ENCODE data around the gene PCDHGA8. TPM values are rescaled to one million over a fixed set of nuclear protein-coding genes. Genes with fewer than 3 reads are reported as not detected.

Gene PCDHGA8
- total RNA-seq, 2 experiments from 2014 or later, result not detected

DNA sequence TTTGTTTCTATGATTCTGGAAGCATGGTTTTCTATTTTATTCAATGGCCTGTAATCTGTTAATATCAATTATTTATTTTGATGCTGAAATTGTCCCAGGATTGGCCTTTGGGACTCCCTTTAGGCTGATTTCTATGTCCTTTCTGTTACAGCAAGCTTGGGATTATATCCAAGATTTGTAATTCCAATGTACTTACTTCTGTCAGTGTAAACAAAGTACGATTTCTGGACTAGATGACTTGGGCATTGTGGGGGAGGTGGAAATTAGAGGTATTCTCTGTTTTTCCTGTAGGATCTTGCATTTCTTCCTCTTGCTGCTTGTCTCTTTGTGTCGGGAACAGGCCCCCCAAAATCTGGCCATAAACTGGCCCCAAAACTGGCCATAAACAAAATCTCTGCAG lies 41.6 kb downstream of the PCDHGA8 start:
- Histone ChIP-seq H3K9me3 (ENCODE audit: control insufficient read depth in 1 of 2, insufficient read depth in 1 of 2, low read length in 2 of 2) (peaks cover 23 to 34% of the 10 kb centered on the region in 2 experiments), H3K36me3 (ENCODE audit: insufficient read depth, low read length) (no peaks in the 10 kb centered on the region), H3K27ac (ENCODE audit: low read depth in 1 of 2, low read length in 2 of 2) (no peak overlapping the region), H3K27me3 (ENCODE audit: control insufficient read depth in 1 of 2, insufficient read depth in 2 of 2, low read length in 2 of 2) (peaks cover 34 to 42% of the 10 kb centered on the region in 2 experiments), H3K4me3 (ENCODE audit: low read length) (no peak overlapping the region), H3K4me1 (ENCODE audit: insufficient read depth, low read length) (peaks cover 6% of the 10 kb centered on the region)
- peaks cover 21% of the 10 kb centered on the region for H3K36me3 Mint-ChIP-seq (ENCODE audit: low read depth)
- ChIA-PET POLR2A (no interaction called here), CTCF (no interaction called here)
- peaks cover 78% of the 10 kb centered on the region for H3K27me3 Mint-ChIP-seq
- H3K4me1 Mint-ChIP-seq (ENCODE audit: low read depth), result peaks cover 8% of the 10 kb centered on the region
- no peak overlapping the region for H3K4me3 Mint-ChIP-seq
- DNase-seq (no peak), ATAC-seq (ENCODE audit: poor library complexity) (no peak)
- H3K27ac Mint-ChIP-seq, result no peak overlapping the region
- intact Hi-C loops (cut with DNase I, micrococcal nuclease), result no loop called here
- peaks cover 19% of the 10 kb centered on the region for H3K9me3 Mint-ChIP-seq
- TF ChIP-seq, protein P1, sequence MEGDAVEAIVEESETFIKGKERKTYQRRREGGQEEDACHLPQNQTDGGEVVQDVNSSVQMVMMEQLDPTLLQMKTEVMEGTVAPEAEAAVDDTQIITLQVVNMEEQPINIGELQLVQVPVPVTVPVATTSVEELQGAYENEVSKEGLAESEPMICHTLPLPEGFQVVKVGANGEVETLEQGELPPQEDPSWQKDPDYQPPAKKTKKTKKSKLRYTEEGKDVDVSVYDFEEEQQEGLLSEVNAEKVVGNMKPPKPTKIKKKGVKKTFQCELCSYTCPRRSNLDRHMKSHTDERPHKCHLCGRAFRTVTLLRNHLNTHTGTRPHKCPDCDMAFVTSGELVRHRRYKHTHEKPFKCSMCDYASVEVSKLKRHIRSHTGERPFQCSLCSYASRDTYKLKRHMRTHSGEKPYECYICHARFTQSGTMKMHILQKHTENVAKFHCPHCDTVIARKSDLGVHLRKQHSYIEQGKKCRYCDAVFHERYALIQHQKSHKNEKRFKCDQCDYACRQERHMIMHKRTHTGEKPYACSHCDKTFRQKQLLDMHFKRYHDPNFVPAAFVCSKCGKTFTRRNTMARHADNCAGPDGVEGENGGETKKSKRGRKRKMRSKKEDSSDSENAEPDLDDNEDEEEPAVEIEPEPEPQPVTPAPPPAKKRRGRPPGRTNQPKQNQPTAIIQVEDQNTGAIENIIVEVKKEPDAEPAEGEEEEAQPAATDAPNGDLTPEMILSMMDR (IDR thresholded peaks at IDR 0.05), result no peak

DNA sequence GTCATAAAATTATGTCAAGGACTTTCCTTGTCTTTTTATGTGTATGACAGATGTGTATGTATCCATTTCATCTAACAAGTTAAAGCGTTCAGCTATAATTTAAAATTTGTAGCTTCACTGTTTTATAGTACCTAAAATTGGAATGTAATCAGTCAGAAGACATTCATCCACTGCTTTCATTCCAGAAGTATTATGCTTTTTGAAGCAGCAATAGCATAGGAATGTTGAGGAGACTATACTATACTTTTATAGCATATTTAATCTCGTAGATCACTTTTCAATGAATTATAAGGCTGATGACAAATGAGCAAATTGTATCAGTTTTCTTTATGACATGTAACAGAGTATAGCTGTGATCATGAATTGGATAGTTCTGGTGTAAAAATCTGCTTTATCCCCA lies 44.8 kb downstream of the PCDHGA8 start:
- H3K4me3 ChIP-seq (ENCODE audit: low read length), result no peak overlapping the region
- no peak for ATAC-seq (ENCODE audit: poor library complexity)
- Mint-ChIP-seq H3K27ac (no peak overlapping the region), H3K4me3 (no peak overlapping the region), H3K9me3 (peaks cover 7% of the 10 kb centered on the region), H3K27me3 (peaks cover 76% of the 10 kb centered on the region), H3K36me3 (ENCODE audit: low read depth) (peaks cover under 1% of the 10 kb centered on the region), H3K4me1 (ENCODE audit: low read depth) (no peaks in the 10 kb centered on the region)
- H3K9me3 ChIP-seq (ENCODE audit: control insufficient read depth in 1 of 2, insufficient read depth in 1 of 2, low read length in 2 of 2), result peaks cover 2 to 20% of the 10 kb centered on the region in 2 experiments
- no peaks in the 10 kb centered on the region for H3K36me3 ChIP-seq (ENCODE audit: insufficient read depth, low read length)
- DNase-seq, result no peak
- H3K27ac ChIP-seq (ENCODE audit: low read depth in 1 of 2, low read length in 2 of 2), result no peak overlapping the region
- TF ChIP-seq, protein P1 (IDR thresholded peaks at IDR 0.05), result no peak
- no peaks in the 10 kb centered on the region for H3K4me1 ChIP-seq (ENCODE audit: insufficient read depth, low read length)
- intact Hi-C loops (cut with DNase I, micrococcal nuclease), result no loop called here
- ChIA-PET CTCF (interaction anchor here (1.4 kb wide), 1 partner anchor 40 kb away, joined by 3 read pairs; no protein-coding TSS in a partner anchor), POLR2A (no interaction called here)
- peaks cover 12 to 13% of the 10 kb centered on the region in 2 experiments for H3K27me3 ChIP-seq (ENCODE audit: control insufficient read depth in 1 of 2, insufficient read depth in 2 of 2, low read length in 2 of 2)

DNA sequence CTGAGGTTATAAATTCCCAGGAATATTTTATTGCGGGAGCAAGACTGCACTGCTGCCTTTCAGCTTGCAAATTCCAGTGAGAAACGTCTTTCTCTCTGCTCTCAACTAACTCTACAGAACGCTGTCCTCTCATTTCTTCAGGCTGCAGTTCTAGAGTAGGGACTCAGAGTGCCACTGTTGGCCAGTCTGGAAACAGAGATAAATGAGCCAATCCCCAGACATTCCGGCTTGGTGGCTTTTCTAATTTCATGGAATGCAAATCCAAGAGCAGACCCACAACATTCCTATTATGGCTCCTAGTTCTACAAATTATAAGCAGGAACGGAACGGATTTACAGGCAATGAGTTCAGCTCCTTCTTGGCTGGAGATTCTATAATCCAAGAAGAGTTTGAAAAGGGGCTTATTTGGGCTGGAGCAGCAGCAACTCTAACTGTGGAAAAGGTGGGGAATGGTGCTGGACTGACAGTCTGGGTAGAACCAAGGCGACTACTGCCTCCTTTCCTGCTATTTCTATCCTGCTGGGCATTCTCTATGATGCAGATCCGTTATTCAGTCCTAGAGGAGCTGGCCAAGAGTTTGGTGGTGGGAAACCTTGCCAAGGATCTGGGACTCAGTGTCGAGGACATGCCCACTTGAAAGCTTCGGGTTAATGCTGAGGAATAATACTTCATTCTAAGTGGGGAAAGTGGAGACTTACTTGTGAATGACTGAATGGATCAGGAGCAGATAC lies 47.1 kb downstream of the PCDHGA8 start:
- Mint-ChIP-seq H3K27me3 (peaks cover 69% of the 10 kb centered on the region), H3K4me3 (no peak overlapping the region), H3K9me3 (peaks cover 2% of the 10 kb centered on the region), H3K27ac (no peak overlapping the region), H3K36me3 (ENCODE audit: low read depth) (no peaks in the 10 kb centered on the region), H3K4me1 (ENCODE audit: low read depth) (no peaks in the 10 kb centered on the region)
- ChIA-PET POLR2A (no interaction called here), CTCF (no interaction called here)
- Histone ChIP-seq H3K27me3 (ENCODE audit: control insufficient read depth in 1 of 2, insufficient read depth in 2 of 2, low read length in 2 of 2) (peaks cover 0 to 3% of the 10 kb centered on the region in 2 experiments), H3K36me3 (ENCODE audit: insufficient read depth, low read length) (no peaks in the 10 kb centered on the region), H3K4me3 (ENCODE audit: low read length) (no peak overlapping the region), H3K9me3 (ENCODE audit: control insufficient read depth in 1 of 2, insufficient read depth in 1 of 2, low read length in 2 of 2) (peaks cover 0 to 9% of the 10 kb centered on the region in 2 experiments), H3K27ac (ENCODE audit: low read depth in 1 of 2, low read length in 2 of 2) (no peak overlapping the region), H3K4me1 (ENCODE audit: insufficient read depth, low read length) (no peaks in the 10 kb centered on the region)
- intact Hi-C loops (cut with DNase I, micrococcal nuclease), result no loop called here
- no peak for ATAC-seq (ENCODE audit: poor library complexity)
- TF ChIP-seq, protein P1 (IDR thresholded peaks at IDR 0.05), result no peak
- no peak for DNase-seq
